ENCODE measurements around the gene OR1F1.
"Not testable (repeated sequence)": the region's sequence is repeated elsewhere in the genome, so short reads cannot be mapped to it uniquely, and the experiment has no call there.

Gene OR1F1

DNA sequence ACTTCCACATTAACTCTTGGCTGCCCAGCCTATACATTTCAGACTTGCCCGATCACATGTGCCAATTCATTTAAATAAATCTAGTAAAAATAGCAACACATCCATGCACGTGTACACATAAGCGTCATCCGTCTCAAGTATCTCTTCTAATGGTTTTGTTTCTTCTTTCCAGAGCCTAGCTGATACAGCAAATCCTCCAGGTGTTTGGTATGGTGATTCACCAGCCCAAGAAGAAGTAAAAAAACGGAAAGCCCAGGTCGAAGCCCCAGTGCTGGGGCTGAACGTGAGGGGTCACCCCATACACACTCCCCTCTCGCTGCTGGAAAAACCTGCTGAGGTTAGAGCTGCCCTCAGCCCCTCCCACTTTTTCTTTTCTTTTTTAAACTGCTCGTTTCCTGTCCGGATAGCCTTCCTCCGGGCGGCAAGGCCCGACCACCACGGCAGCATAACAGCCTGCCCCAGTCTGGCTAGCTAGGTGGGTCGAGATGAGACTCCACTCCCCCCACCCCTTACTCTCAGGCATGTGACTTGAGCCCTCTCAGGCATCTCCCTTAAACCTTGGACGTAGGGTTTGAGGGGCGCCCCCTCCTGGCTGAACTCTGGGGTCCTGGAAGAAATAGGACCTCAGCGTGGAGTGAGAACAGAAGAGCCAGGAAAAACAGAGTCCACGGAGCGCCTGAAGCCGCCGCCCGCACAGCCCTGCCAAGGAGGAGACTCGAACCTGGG is 13.9 kb upstream of the OR1F1 start:
- no peak for DNase-seq (ENCODE audit: low read depth in 1 of 2, low spot score in 1 of 2)

DNA sequence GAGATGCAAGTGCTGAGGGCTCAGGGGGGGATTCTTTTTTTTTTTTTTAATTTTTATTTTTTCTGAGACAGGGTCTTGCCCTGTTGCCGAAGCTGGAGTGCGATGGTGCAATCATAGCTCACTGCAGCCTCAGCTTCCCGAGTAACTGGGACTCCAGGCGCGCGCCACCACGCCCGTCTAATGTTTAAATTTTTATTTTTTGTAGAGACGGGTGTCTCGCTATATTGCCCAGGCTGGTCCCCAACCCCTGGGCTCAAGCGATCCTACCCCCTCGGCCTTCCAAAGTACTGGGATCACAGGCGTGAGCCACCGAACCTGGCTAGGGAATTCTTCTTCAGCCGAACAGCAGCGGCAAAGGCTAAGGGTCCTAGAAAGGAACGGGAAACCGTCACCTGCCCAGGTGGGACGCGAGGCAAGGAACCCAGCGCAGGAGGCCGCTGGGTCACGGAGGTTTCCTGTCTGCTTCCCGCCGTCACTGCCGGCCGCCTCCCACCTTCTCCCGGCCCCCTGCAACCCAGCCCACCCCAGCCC is 13.3 kb upstream of the OR1F1 start:
- no peak for DNase-seq (ENCODE audit: low read depth in 1 of 2, low spot score in 1 of 2)

DNA sequence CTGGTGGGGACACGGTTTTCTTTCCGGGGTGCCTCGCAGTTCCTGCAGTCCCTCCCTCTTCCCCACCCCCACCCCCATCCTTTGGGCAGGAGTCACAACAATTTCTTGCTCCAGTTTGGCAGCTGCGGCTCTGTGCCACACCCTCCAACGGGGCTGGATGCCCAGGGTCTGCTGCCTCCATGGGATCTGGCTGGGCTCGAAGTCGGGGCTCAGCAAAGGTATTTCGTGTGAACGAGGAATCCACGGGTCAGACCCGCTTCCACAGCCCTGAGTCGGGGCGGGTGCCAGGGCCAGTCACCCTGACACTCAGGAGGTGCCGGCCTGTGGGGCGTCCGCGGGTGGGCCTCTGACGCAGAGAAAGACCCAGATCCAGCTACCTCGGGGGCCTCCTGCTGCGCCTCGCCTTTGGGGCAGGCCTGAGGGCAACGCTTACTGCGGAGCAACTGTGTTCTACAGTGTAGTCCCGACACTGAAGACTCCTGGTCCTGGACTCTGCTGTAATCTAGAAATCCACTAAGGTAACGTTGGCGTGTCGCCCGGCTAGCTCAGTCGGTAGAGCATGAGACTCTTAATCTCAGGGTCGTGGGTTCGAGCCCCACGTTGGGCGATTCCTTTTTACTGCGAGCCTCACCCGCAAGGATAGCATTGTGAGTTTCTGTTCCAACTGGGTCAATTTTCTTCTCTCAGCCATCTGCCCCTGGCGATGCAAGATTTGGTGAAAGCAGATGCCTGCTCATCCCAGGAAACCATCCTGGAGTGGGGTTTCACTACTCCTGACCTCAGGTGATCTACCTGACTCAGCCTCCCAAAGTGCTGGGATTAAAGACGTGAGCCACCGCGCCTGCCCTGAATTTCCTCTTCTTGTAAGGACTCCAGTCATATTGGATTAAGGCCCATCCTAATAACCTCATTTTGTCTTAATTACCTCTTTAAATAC is 12.6 kb upstream of the OR1F1 start:
- DNase-seq (ENCODE audit: low read depth in 1 of 2, low spot score in 1 of 2): peak in 1 of 2 donors; percentile 48

DNA sequence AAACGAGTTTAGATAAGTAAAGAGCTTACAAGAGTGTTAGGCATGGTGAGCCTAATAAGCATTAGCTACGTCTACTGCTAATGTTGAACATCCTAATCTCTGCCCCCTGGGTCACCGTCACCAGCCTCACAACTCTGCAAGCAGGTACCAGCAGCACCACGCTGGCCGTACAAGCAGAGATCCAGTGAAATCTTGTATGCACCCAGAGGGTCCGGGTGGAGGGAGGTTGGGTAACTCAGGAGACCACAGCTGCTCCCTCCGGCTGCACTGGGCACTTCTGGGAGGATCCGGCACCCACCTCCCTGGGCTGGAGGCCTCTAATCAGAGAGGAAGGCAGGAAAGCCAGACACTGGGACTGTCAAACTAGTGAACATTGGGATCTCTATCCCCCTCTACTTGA is 8.4 kb upstream of the OR1F1 start:
- no peak for DNase-seq (ENCODE audit: low read depth in 1 of 2, low spot score in 1 of 2)

DNA sequence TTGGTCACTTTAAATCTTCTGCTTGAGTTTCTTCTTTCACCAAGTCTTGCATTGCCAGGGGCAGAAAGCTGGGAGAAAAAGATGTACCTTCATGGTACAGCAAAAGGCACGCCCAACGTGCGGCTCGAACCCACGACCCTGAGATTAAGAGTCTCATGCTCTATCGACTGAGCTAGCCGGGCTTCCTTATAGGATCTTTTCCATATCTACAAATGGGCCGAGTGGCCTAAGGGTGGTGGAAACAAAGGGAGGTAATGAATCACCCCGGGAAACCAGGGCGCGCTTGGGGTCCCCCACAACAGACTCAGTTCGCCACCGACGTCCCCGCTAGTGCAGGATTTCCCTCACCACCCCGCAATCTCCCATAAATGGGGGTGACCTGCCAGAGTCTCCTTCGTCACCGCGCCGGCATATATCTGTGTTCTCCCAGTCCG is 7.5 kb upstream of the OR1F1 start:
- DNase-seq (ENCODE audit: low read depth in 1 of 2, low spot score in 1 of 2): no peak

DNA sequence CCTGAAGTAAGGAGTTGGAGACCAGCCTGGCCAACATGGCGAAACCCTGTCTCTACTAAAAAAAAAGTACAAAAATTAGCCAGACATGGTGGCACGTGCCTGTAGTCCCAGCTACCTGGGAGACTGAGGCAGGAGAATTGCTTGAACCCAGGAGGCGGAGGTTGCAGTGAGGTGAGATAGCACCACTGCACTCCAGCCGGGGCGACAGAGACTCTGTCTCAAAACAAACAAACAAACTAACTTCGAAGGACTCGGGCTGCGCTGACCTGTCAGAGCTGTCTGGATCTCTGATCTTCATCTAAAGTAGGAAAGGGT is 5.8 kb upstream of the OR1F1 start:
- DNase-seq (ENCODE audit: low read depth in 1 of 2, low spot score in 1 of 2): not testable (repeated sequence)

DNA sequence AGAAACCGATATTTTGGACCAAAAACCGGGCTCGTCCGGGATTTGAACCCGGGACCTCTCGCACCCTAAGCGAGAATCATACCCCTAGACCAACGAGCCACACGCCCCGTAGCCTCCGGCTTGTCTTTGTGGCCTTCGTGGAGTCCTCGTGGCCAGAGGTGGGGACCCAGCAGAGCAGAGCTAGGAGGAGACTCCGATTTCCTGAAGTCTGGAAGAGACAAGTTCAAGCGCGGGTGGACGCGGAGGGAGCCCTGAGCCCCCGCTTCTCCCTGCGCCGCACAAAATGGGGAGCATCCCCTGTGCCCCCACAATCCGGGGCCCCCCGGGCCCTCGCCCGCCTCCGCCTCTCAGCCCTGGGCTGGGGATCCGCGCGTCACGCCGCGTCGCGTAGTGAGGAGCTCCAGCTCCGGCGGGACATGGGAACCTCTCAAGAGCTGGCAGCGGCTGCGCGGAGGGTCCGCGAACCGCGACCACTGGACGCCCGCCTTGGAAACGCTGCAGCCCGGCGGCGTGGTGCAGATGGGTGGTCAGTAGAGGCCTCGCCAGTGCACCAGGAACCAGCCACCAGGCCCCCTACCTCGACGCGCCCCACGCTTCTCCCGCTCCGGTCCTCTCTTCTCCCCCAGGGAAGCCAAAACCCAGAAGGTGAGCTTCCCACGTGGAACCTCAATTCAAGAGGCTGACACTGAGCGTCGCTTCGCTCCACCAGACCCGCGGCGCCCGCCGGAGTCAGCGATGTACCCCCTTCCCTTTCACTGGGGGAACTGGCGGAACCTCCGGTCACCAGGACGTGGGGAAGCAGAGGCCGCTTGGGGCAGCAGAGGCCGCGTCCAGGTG is 5.2 kb upstream of the OR1F1 start:
- DNase-seq (ENCODE audit: low read depth in 1 of 2, low spot score in 1 of 2): peak in 1 of 2 donors; percentile 55

DNA sequence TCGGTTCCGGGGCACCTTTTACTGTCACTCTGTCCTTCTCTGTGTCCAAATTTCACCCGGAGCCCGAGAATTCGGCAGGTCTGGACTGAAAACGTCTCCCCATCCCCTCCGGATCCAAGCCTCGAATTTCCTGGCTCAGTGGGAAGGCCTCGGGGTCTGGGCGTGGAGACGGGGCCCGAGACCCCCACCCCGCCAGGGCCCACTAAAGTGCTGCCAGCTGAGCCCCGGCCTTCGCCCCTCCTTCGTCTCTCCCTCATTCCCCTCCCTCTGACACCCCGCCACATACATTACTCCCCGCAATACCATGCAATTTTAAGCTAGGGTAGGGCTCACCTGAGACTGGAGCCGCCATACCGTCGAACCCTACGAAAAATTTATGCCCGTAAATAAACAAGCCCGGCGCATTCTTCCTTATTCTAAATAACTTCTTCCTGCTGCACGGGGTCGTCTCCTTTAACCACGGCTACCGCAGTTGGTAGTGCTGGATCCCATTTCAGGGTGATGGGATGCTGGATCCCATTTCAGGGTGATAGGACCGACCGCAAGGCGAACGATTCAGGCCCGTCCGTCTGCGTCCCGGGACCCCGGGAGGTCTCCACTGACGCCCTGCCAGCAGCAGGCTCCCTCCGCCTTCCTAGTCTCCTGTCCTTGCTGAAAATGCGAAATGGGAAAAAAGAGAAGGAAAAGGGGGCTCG is 4.4 kb upstream of the OR1F1 start:
- DNase-seq (ENCODE audit: low read depth in 1 of 2, low spot score in 1 of 2): no peak

DNA sequence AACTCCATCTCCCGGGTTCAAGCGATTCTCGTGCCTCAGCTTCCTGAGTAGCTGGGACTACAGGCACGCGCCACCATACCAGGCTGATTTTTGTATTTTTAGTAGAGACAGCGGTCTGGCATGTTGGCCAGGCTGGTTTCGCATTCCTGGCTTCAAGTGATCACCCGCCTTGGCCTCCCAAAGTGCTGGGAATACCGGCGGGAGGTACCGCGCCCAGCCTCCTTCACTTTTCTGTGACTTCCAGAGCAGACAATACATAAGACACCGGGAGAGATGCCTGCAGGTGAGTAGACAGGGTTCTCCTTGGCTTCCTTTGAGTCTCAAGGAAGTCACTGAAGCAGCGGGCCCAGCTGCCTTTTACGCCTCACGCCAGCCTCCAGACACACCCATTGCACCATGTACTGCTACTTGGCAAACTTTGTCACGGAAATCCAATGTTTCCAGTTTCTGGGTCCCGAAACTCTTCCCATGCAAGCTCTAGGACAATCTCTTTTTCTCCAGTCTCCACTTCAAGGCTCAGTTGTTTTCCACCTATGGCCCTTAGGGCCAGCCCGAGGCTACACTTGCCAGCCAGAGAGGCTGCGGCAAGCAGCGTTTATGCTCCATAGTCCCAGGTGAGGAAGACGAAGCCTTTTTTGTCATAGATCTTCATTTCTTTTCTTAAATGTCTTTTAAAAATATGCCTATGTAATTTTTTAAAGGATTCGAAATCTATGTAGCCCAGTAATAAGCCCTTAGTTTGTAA is 886 bp upstream of the OR1F1 start:
- no peak for DNase-seq (ENCODE audit: low read depth in 1 of 2, low spot score in 1 of 2)

DNA sequence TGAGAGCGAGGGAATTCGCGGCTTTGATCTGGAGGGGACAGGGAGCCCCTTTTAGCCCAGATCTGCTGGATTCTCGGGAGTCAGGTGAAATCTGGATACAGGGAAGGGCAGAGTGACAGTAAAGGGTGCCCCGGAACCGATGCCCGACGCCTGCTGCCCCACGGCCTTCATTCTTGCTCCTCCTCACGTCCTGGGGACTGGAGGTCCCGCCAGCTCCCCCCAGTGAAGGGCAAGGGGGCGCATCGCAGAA is 596 bp downstream of the OR1F1 start:
- no peak for DNase-seq (ENCODE audit: low read depth in 1 of 2, low spot score in 1 of 2)

DNA sequence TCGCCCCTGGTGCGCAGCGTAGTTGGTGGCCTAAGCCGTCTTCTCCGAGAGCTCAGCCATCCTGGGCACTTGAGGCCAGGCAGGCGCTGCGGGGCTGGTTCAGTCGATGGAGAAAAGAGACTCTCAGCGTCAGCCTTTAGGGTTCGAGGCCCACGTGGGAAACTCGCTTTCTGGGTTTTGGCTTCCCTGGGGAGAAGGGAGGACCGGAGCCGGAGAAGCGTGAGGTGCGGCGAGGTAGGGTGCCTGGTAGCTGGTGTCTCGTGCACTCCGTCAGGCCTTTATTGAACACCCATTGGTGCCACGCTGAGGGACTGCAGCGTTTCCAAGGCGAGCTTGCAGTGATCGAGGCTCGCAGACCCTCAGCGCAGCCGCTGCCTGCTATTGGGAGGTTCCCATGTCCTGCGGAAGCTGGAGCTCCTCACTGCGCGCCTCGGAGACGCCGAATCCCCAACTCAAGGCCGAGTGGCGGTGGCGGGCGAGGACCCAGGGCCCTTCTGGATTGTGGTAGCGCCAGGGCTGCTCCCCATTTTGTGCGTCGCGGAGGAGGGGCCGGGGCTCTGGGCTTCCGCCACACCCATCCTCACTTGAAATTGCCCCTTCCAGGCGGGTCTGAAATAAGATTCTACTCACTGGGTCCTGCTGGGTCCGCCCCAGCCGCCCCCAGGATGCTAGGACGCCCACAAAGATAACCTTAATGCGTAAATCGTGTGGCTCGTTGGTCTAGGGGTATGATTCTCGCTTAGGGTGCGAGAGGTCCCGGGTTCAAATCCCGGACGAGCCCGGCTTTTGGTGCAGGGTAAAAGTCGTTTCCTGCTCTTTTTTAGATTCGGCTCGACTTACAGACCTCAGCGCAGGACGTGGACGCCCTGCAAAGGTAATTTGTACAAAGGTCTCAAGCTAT is 1.2 kb downstream of the OR1F1 start:
- DNase-seq (ENCODE audit: low read depth in 1 of 2, low spot score in 1 of 2): peak in 1 of 2 donors; percentile 59

DNA sequence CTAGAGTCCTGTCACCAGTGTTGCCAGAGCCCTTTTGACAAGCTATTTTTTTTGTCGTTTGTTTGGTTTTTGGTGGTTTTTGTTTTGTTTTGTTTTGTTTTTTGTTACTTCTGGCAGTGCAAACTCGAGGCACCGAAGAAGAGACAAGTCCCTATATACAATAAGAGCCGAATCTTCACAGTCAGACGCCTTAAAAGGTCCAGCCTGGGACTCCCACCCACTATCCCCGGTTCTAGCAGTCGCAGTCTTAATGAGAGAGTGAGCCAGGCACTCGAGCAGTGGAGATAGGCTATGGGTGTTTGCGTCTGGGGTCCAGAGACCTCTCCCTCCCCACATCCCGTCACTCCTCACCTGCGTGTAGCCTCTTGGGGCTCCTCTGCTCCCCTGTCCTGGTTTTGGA is 1.9 kb downstream of the OR1F1 start:
- no peak for DNase-seq (ENCODE audit: low read depth in 1 of 2, low spot score in 1 of 2)

DNA sequence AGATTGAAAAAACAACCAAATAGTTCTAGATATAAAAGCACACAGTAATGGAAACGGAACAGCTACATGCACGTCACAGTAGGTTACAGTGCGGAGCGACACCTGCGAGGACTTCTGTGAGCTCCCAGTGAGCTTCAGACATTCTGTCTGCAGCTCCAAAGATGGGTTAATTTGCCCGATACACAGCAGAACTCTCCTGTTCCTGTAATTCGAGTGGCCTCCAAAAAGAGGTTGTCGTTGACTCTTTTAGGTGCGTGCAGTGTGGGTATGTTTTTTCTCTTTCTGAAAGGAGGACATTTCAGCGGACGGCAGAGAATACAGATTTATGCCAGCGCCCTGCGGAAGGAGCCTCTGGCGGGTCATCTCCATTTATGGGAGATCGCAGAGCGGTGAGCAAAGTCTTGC is 2.9 kb downstream of the OR1F1 start:
- no peak for DNase-seq (ENCODE audit: low read depth in 1 of 2, low spot score in 1 of 2)

DNA sequence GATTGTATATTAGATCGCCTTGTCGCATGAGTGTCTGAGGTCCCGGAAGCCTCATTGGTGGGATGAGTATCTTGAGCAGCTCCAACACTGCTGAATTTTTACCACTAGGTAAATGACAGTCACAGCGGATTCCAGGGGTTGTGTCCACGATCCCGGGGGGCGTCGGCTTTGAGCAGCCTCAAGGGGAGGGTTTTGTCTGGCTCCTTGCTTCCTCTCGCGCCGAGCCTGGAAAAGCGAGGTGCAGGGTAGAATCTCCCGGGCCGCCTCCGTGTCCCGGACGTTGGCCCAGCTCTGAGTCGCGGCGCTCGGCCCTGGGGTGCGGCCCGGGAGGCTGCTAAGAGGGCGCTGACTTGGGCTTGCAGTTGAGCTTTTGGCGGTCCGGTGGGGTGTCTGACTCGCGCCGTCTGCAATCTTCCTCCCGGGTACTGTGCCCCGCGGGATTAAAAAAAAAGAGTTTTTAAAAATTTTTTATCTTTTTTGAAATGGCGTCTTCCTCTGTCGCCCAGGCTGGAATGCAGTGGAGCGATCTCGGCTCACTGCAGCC is 4.5 kb downstream of the OR1F1 start:
- DNase-seq (ENCODE audit: low read depth in 1 of 2, low spot score in 1 of 2): no peak

DNA sequence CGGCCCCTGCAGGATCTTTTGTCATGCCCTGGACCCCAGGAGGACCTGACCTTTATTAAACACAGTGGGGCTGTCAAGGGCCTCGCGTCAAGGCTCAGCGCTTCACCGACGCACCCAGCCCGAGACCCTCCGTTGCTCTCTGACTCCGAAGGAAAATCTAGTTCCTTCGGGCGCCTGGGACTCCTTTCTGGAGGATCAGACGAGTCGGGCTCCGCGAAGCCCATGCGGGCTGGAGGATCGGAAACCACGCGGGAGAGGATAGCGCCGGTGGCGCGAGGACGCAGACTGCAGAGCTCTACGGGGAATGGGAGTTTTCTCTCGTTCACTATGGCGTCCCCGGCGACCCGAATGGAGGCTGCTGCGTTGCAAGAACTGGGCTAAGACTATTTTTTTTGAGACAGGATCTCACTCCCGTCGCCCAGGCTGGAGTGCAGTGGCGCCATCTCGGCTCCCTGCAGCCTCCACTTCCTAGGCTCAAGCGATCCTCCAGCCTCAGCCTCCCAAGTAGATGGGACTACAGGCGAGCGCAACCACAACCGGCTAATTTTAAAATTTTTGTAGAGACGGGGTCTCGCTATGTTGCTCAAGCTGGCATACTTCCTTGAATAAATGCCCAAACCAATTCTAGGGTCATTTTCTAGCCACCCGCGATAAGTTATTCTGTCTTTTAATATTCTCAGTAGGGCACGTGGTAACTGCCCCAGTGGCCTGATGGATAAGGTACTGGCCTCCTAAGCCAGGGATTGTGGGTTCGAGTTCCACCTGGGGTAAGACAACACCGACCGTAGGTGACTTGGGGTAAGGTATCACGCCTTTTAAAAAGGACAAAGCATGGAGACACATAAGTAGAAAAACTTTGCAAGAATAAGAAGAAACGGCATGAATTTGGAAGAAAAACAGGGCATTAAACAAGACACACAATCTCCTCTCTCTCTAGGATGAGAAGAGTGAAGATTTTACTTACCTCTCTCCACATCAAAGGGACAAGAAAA is 5.5 kb downstream of the OR1F1 start:
- DNase-seq (ENCODE audit: low read depth in 1 of 2, low spot score in 1 of 2): no peak

DNA sequence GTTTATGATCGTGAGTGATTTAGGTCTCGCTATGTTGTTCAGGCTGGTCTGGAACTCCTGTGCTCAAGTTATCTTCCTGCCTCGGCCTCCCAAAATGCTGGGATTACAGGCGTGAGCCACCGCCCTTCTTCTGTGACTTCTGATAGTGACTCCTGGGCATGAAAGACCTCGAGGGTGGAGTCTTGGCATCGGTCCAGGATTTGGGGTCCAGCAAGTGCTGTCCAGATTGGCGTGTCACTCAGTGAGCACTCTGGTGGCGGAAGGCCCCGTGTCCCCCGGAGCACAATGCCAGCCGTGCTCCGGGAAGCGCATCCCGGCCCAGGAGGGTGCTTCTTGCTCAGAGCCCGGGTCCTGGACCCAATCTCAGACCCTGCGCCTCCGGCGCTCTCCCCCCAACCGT is 6.8 kb downstream of the OR1F1 start:
- no peak for DNase-seq (ENCODE audit: low read depth in 1 of 2, low spot score in 1 of 2)

DNA sequence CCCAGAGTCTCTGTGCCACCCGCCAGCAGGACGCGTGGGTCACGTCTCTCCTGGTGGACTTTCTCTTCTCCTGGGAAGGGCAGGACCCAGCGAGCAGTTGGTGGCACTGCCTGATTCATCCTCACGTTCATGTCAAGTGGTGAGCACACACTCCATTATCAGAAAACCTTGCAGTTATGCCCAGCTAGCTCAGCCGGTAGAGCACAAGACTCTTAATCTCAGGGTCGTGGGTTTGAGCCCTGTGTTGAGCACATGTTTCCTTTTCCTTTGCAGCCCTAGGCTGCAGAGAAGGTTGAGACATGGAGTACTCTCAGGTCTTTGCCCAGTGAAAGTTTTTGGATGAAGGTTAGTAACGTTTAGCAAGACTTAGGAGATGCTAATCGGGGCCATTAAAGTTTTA is 8.0 kb downstream of the OR1F1 start:
- DNase-seq (ENCODE audit: low read depth in 1 of 2, low spot score in 1 of 2): no peak

Measured in activated CD4-positive, alpha-beta T cell treated with anti-CD3 and anti-CD28 coated beads, Interleukin-2, amount 50 U/mL, for 24 hours (primary cell).